Measurements from ENCODE around the gene ILK.

DNA sequence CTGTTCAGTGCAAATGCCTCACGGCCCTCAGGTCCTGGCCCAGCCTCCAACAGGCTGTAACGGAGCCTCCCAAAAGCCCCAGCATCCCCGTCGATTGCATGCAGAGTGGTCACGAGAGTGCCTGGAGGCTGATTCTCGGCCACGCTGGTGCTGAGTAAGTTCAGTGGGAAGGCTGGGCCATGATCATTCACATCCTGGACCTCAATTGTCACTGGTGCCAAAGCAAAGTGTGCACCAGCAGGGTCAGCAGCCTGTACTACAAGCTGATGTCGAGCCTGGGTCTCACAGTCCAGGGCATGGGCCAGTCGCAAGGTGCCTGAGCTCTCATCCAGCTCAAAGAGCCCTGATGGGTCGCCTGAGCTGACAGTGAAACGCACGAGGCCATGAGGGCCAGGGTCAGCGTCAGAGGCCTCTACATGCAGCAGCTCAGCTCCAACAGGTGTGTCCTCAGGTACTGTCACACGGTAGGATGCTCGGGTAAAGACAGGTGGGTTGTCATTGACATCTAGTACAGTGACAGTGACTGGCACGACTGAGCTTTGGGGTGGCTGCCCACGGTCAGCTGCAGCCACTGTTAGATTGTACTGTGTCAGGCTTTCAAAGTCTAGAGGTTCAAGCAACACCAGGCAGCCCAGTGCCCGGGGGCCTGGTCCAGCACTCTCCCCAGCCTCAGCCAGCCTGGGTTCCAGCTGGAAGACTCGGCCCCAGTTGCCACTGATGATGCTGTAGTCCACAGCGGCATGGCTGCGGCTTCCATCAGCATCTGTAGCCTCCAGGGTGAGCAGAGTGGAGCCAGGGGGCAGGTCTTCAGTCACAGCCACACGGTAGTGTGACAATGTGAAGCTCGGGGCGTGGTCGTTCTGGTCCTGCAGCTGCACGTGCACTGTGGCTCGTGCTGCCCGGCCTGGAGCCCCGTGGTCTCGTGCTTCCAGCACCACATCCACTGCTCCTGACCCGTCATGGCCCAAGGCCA is 20.1 kb downstream of the ILK start:
- TF ChIP-seq, protein P1, sequence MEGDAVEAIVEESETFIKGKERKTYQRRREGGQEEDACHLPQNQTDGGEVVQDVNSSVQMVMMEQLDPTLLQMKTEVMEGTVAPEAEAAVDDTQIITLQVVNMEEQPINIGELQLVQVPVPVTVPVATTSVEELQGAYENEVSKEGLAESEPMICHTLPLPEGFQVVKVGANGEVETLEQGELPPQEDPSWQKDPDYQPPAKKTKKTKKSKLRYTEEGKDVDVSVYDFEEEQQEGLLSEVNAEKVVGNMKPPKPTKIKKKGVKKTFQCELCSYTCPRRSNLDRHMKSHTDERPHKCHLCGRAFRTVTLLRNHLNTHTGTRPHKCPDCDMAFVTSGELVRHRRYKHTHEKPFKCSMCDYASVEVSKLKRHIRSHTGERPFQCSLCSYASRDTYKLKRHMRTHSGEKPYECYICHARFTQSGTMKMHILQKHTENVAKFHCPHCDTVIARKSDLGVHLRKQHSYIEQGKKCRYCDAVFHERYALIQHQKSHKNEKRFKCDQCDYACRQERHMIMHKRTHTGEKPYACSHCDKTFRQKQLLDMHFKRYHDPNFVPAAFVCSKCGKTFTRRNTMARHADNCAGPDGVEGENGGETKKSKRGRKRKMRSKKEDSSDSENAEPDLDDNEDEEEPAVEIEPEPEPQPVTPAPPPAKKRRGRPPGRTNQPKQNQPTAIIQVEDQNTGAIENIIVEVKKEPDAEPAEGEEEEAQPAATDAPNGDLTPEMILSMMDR (conservative IDR thresholded peaks at IDR 0.05): no peak
- no peak for TF ChIP-seq ZFX (IDR thresholded peaks at IDR 0.05)

Data from C4-2B (cell line).